ENCODE results near the gene STRN3. TPM values are rescaled to one million over a fixed set of nuclear protein-coding genes. Genes with fewer than 3 reads are reported as not detected.

The STRN3 gene
- total and polyA plus RNA-seq, 2 of the 4 experiments (the other 2 are of a cell fraction), result 10.8 to 78.7 TPM

DNA sequence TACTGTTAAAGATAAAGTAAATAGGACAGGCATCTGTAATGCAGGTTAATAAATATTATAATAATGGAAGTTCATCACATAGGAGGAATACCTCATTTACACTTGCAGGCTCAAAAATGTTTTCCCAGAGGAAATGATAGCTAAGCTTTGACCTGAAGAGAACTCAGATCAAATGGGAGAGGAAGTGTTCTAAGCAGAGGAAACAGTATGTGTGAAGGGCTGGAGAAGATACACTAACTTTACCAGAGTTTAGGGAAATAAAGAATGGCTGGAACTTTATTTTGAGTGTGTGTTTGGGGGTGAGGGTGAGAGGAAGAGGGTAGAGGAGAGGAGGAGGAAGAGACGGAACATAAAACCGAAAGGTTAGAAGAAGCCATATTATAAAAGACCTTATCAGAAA is 34.8 kb downstream of the STRN3 start:
- H2BK20ac ChIP-seq (ENCODE audit: low read depth, low read length), result no peak overlapping the region
- H2BK15ac ChIP-seq (ENCODE audit: low read depth, low read length), result no peak overlapping the region
- intact Hi-C loops (cut with micrococcal nuclease) (no loop called here), in situ Hi-C loops (cut with MboI; ENCODE audit: low sequenced_read_pairs) (loop anchor here (25.0 kb wide), 1 partner anchor 371 kb away; no protein-coding TSS in a partner anchor), dilution Hi-C loops (cut with HindIII; ENCODE audit: low sequenced_read_pairs, unreplicated experiment) (no loop called here)
- no peak overlapping the region for H3K56ac ChIP-seq (ENCODE audit: extremely low read depth, insufficient read depth, low read length)
- H2AFZ ChIP-seq (replicated peaks; ENCODE audit: low read length, poor library complexity), result no peak overlapping the region
- no peaks in the 10 kb centered on the region for H3K36me3 ChIP-seq (ENCODE audit: control insufficient read depth, insufficient read depth, low read length)
- H3K27ac ChIP-seq (ENCODE audit: insufficient read depth, low read length), result no peak overlapping the region
- no peaks in the 10 kb centered on the region for H3K27me3 ChIP-seq (ENCODE audit: control insufficient read depth, insufficient read depth, low read length)
- no peak overlapping the region for H2BK5ac ChIP-seq (ENCODE audit: low read depth, low read length, poor library complexity, severe bottlenecking)
- BruUV-seq (replicated peaks), result no TSS peak
- H4K5ac ChIP-seq (ENCODE audit: low read depth, low read length), result no peak overlapping the region
- H4K91ac ChIP-seq (ENCODE audit: insufficient read depth, low read depth, low read length), result no peak overlapping the region
- H3K4ac ChIP-seq (ENCODE audit: low read depth, low read length), result no peak overlapping the region
- H3K14ac ChIP-seq (replicated peaks; ENCODE audit: low read depth, low read length), result no peak overlapping the region
- no peak overlapping the region for H2AK9ac ChIP-seq (replicated peaks; ENCODE audit: low read depth, low read length, poor library complexity)
- H4K8ac ChIP-seq (ENCODE audit: low read depth in 2 of 2, low read length in 2 of 2), result no peak overlapping the region
- H3K79me1 ChIP-seq (ENCODE audit: low read depth in 1 of 2, low read length in 2 of 2), result peaks cover 3 to 62% of the 10 kb centered on the region in 2 experiments
- DNase-seq (no peak), ATAC-seq (ENCODE audit: low read depth) (no peak)
- no peak overlapping the region for H3K23ac ChIP-seq (ENCODE audit: low read depth, low read length)
- no peak overlapping the region for H2AK5ac ChIP-seq (ENCODE audit: low read depth, low read length)
- H3K18ac ChIP-seq (ENCODE audit: low read depth, low read length), result no peak overlapping the region
- CTCF ChIA-PET, result no interaction called here
- H3K4me2 ChIP-seq (ENCODE audit: low read depth, low read length), result no peak overlapping the region
- H3K4me1 ChIP-seq (ENCODE audit: control insufficient read depth, insufficient read depth, low read length), result peaks cover 14% of the 10 kb centered on the region
- WGBS, 2 experiments (ENCODE audit: extremely low coverage in 2 of 2, insufficient read length in 1 of 2), result 80% methylated on average over 1 of the region's 2 CpGs; no CpG with 5 or more reads in 1 of the 2 experiments
- H3K9me3 ChIP-seq (ENCODE audit: control insufficient read depth, insufficient read depth, low read length), result no peaks in the 10 kb centered on the region
- no peak overlapping the region for H2BK120ac ChIP-seq (ENCODE audit: low read depth, low read length)
- H4K20me1 ChIP-seq (ENCODE audit: insufficient read depth, low read length), result peaks cover 79% of the 10 kb centered on the region
- peaks cover 20% of the 10 kb centered on the region for H3K9me1 ChIP-seq (ENCODE audit: insufficient read depth, low read length)
- H3K9ac ChIP-seq (ENCODE audit: low read depth, low read length), result no peak overlapping the region
- TF ChIP-seq RCOR1 (IDR thresholded peaks at IDR 0.05; ENCODE audit: insufficient replicate concordance, low read length) (no peak), CHD1 (IDR thresholded peaks at IDR 0.05; ENCODE audit: low read depth, low read length) (no peak), MXI1 (IDR thresholded peaks at IDR 0.05; ENCODE audit: borderline replicate concordance, low read depth, low read length) (no peak), MAZ (IDR thresholded peaks at IDR 0.05; ENCODE audit: borderline replicate concordance, low read depth, low read length) (no peak), BHLHE40 (IDR thresholded peaks at IDR 0.05; ENCODE audit: low read depth, low read length) (no peak), RFX5 (IDR thresholded peaks at IDR 0.05; ENCODE audit: low read depth, low read length) (no peak), FOS (IDR thresholded peaks at IDR 0.05; ENCODE audit: low read depth, low read length) (no peak), POLR2A (IDR thresholded peaks at IDR 0.05; ENCODE audit: low read depth, low read length) (no peak), ELK1 (IDR thresholded peaks at IDR 0.05; ENCODE audit: borderline replicate concordance, low read depth, low read length) (no peak), MAFK (IDR thresholded peaks at IDR 0.05; ENCODE audit: low read depth, low read length) (no peak), RAD21 (IDR thresholded peaks at IDR 0.05; ENCODE audit: low read length) (no peak), NFE2L2 (IDR thresholded peaks at IDR 0.05; ENCODE audit: low read depth, low read length) (no peak), SMC3 (IDR thresholded peaks at IDR 0.05; ENCODE audit: low read depth, low read length) (no peak), USF2 (IDR thresholded peaks at IDR 0.05; ENCODE audit: low read depth, low read length) (no peak), CEBPB (IDR thresholded peaks at IDR 0.05; ENCODE audit: low read depth, low read length) (no peak)
- TF ChIP-seq, protein P1, sequence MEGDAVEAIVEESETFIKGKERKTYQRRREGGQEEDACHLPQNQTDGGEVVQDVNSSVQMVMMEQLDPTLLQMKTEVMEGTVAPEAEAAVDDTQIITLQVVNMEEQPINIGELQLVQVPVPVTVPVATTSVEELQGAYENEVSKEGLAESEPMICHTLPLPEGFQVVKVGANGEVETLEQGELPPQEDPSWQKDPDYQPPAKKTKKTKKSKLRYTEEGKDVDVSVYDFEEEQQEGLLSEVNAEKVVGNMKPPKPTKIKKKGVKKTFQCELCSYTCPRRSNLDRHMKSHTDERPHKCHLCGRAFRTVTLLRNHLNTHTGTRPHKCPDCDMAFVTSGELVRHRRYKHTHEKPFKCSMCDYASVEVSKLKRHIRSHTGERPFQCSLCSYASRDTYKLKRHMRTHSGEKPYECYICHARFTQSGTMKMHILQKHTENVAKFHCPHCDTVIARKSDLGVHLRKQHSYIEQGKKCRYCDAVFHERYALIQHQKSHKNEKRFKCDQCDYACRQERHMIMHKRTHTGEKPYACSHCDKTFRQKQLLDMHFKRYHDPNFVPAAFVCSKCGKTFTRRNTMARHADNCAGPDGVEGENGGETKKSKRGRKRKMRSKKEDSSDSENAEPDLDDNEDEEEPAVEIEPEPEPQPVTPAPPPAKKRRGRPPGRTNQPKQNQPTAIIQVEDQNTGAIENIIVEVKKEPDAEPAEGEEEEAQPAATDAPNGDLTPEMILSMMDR (conservative IDR thresholded peaks at IDR 0.05; ENCODE audit: low read depth, low read length), result no peak
- POLR2A ChIA-PET (ENCODE audit: unreplicated experiment), result no interaction called here
- no peak overlapping the region for H3K4me3 ChIP-seq (ENCODE audit: insufficient read depth, low read depth, low read length)

Measured in IMR-90 (cell line).